BE2C (cell line): ENCODE measurements around the gene ACTR1A.

Experiments used
- DNase-seq: peaks from one replicate; pipeline ENCODE4 v3.0.0-alpha.2; 2020
- H3K27me3 ChIP-seq: fragments of 250-450 bp; sonication (Bioruptor Pico); 2 replicates; pipeline ENCODE4 v1.5.1; 2020; ENCODE audit warnings: mild to moderate bottlenecking
- H3K36me3 ChIP-seq: fragments of 250-450 bp; sonication (Bioruptor Pico); 2 replicates; pipeline ENCODE4 v1.5.1; 2020; ENCODE audit warnings: mild to moderate bottlenecking
- H3K4me1 ChIP-seq: fragments of 250-450 bp; sonication (Bioruptor Pico); 2 replicates; pipeline ENCODE4 v1.5.1; 2020
- H3K4me3 ChIP-seq: 2 replicates; pipeline ENCODE4 v1.5.1; 2011; ENCODE audit warnings: low read depth, low read length
- H3K9me3 ChIP-seq: fragments of 250-450 bp; sonication (Bioruptor Pico); 2 replicates; pipeline ENCODE4 v1.5.1; 2020
- CTCF ChIP-seq: IDR thresholded peaks from 2 replicates; pipeline ENCODE4 v1.5.1; 2012; ENCODE audit warnings: mild to moderate bottlenecking, low read depth, low read length

ACTR1A gene

GRCh38 chr10:102432162-102432950 lies 70.2 kb downstream of the ACTR1A start, which contains the start of gene CUEDC2:
TSS of gene CUEDC2 (minus strand) at chr10:102432574. CDS start at chr10:102425188, 7,386 bp downstream.
- TF ChIP-seq CTCF = no peak
- H3K27me3 ChIP-seq = no peaks in the 10 kb centered on the region
- no peaks in the 10 kb centered on the region for H3K4me1 ChIP-seq

DNA sequence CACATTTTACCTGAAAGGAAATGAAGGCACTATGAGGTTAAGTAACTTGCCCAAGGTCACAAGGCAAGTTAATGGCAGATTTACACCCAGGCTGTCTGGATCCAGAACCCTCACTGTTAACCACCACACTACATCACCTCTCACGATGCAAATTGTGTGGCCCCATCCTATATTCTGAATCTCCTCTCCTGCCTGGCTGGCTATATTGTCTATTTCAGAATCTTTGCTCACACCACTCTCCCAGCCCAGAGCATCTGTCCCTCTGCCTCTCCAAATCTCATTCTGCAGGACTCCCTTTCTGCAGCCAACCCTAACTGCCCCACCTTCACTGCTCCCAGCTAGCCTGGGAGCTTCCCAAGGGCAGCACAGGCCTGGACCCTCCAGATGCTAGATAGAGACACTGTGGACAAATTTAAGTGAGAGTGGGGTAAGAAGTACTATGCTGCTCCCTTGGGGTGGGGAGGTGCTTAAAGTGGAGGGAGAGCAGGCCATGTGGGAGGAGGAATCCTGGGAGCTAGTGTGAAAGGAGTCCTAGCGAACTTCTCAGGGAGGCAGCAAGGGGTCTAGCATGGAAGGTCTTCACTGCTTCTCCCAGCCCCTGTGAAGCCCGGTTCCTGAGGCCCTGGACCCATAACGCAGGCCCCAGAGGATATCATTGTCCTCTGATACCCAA lies 70.9 kb downstream of the ACTR1A start:
- no peaks in the 10 kb centered on the region for H3K9me3 ChIP-seq
- no peak for DNase-seq
- H3K4me3 ChIP-seq = peak overlapping the region; percentile 91
- TF ChIP-seq CTCF = no peak
- no peaks in the 10 kb centered on the region for H3K36me3 ChIP-seq
- no peaks in the 10 kb centered on the region for H3K27me3 ChIP-seq
- H3K4me1 ChIP-seq = no peaks in the 10 kb centered on the region

More at GRCh38 chr10:102432162-102432950, 70.2 kb downstream of the ACTR1A start, which contains the start of gene CUEDC2:
- DNase-seq = peak; percentile 93
- Histone ChIP-seq H3K36me3 (no peaks in the 10 kb centered on the region), H3K9me3 (no peaks in the 10 kb centered on the region), H3K4me3 (peak within 1 kb of the TSS; percentile 91)

- no peak for DNase-seq
- Histone ChIP-seq H3K4me3 (no peak overlapping the region), H3K4me1 (no peaks in the 10 kb centered on the region), H3K36me3 (no peaks in the 10 kb centered on the region), H3K27me3 (no peaks in the 10 kb centered on the region), H3K9me3 (no peaks in the 10 kb centered on the region)
- TF ChIP-seq CTCF = no peak
Measured at GRCh38 chr10:102429468-102429867, 73.0 kb downstream of the ACTR1A start.
